Measurements from ENCODE around the gene ARL14EPL.

ARL14EPL gene

GRCh38 chr5:116032094-116032517 is at the start of gene ARL14EPL:
ARL14EPL (plus strand) TSS chr5:116032472; CDS start chr5:116051466, 18,994 bp downstream.
- TF ChIP-seq FOXP2 (optimal IDR thresholded peaks at IDR 0.05; ENCODE audit: control extremely low read depth, extremely low read length, insufficient read depth) (no peak), EZH2 (IDR thresholded peaks at IDR 0.05) (no peak), POLR2AphosphoS5 (IDR thresholded peaks at IDR 0.05; ENCODE audit: borderline replicate concordance, low read depth, low read length) (no peak)
- no peak for DNase-seq (ENCODE audit: low read depth, low spot score)
- Histone ChIP-seq H3K36me3 (ENCODE audit: insufficient read depth, low read length) (no peaks in the 10 kb centered on the region), H3K4me3 (no peak within 1 kb of the TSS), H3K9me3 (ENCODE audit: low read depth, low read length) (no peaks in the 10 kb centered on the region), H3K27ac (no peak within 1 kb of the TSS), H3K9ac (ENCODE audit: insufficient read length) (no peak within 1 kb of the TSS)

GRCh38 chr5:115983519-115983918 is 48.8 kb upstream of the ARL14EPL start:
- TF ChIP-seq EZH2 (IDR thresholded peaks at IDR 0.05) (no peak), FOXP2 (optimal IDR thresholded peaks at IDR 0.05; ENCODE audit: control extremely low read depth, extremely low read length, insufficient read depth) (no peak), POLR2AphosphoS5 (IDR thresholded peaks at IDR 0.05; ENCODE audit: borderline replicate concordance, low read depth, low read length) (no peak)
- H3K27ac ChIP-seq, result no peak overlapping the region
- no peaks in the 10 kb centered on the region for H3K9me3 ChIP-seq (ENCODE audit: low read depth, low read length)
- H3K36me3 ChIP-seq (ENCODE audit: insufficient read depth, low read length), result no peaks in the 10 kb centered on the region
- no peak overlapping the region for H3K9ac ChIP-seq (ENCODE audit: insufficient read length)
- H3K4me3 ChIP-seq, result no peak overlapping the region
- DNase-seq (ENCODE audit: low read depth, low spot score), result no peak

GRCh38 chr5:115985802-115986757 is 46.2 kb upstream of the ARL14EPL start:
- Histone ChIP-seq H3K27ac (no peak overlapping the region), H3K9ac (ENCODE audit: insufficient read length) (no peak overlapping the region), H3K4me3 (no peak overlapping the region), H3K9me3 (ENCODE audit: low read depth, low read length) (no peaks in the 10 kb centered on the region), H3K36me3 (ENCODE audit: insufficient read depth, low read length) (no peaks in the 10 kb centered on the region)
- no peak for DNase-seq (ENCODE audit: low read depth, low spot score)
- no peak for TF ChIP-seq FOXP2 (optimal IDR thresholded peaks at IDR 0.05; ENCODE audit: control extremely low read depth, extremely low read length, insufficient read depth)
- no peak for TF ChIP-seq EZH2 (IDR thresholded peaks at IDR 0.05)
- no peak for TF ChIP-seq POLR2AphosphoS5 (IDR thresholded peaks at IDR 0.05; ENCODE audit: borderline replicate concordance, low read depth, low read length)

- H3K9me3 ChIP-seq (ENCODE audit: low read depth, low read length), result no peaks in the 10 kb centered on the region
- no peaks in the 10 kb centered on the region for H3K36me3 ChIP-seq (ENCODE audit: insufficient read depth, low read length)
- H3K4me3 ChIP-seq, result no peak overlapping the region
- no peak for TF ChIP-seq POLR2AphosphoS5 (IDR thresholded peaks at IDR 0.05; ENCODE audit: borderline replicate concordance, low read depth, low read length)
- TF ChIP-seq FOXP2 (optimal IDR thresholded peaks at IDR 0.05; ENCODE audit: control extremely low read depth, extremely low read length, insufficient read depth), result no peak
- no peak for TF ChIP-seq EZH2 (IDR thresholded peaks at IDR 0.05)
- DNase-seq (ENCODE audit: low read depth, low spot score), result no peak
- no peak overlapping the region for H3K27ac ChIP-seq
- no peak overlapping the region for H3K9ac ChIP-seq (ENCODE audit: insufficient read length)
These were observed 44.3 kb upstream of the ARL14EPL start for GRCh38 chr5:115988002-115988401.

- no peak overlapping the region for H3K9ac ChIP-seq (ENCODE audit: insufficient read length)
- no peak overlapping the region for H3K27ac ChIP-seq
- H3K9me3 ChIP-seq (ENCODE audit: low read depth, low read length), result no peaks in the 10 kb centered on the region
- no peaks in the 10 kb centered on the region for H3K36me3 ChIP-seq (ENCODE audit: insufficient read depth, low read length)
- TF ChIP-seq POLR2AphosphoS5 (IDR thresholded peaks at IDR 0.05; ENCODE audit: borderline replicate concordance, low read depth, low read length) (no peak), FOXP2 (optimal IDR thresholded peaks at IDR 0.05; ENCODE audit: control extremely low read depth, extremely low read length, insufficient read depth) (no peak), EZH2 (IDR thresholded peaks at IDR 0.05) (no peak)
- DNase-seq (ENCODE audit: low read depth, low spot score), result no peak
- H3K4me3 ChIP-seq, result no peak overlapping the region
These were observed 39.4 kb upstream of the ARL14EPL start for GRCh38 chr5:115992848-115993350.

- H3K9ac ChIP-seq (ENCODE audit: insufficient read length), result no peak overlapping the region
- H3K4me3 ChIP-seq, result no peak overlapping the region
- H3K9me3 ChIP-seq (ENCODE audit: low read depth, low read length), result no peaks in the 10 kb centered on the region
- H3K36me3 ChIP-seq (ENCODE audit: insufficient read depth, low read length), result no peaks in the 10 kb centered on the region
- no peak overlapping the region for H3K27ac ChIP-seq
- TF ChIP-seq EZH2 (IDR thresholded peaks at IDR 0.05) (no peak), POLR2AphosphoS5 (IDR thresholded peaks at IDR 0.05; ENCODE audit: borderline replicate concordance, low read depth, low read length) (no peak), FOXP2 (optimal IDR thresholded peaks at IDR 0.05; ENCODE audit: control extremely low read depth, extremely low read length, insufficient read depth) (no peak)
- no peak for DNase-seq (ENCODE audit: low read depth, low spot score)
These were observed 36.9 kb upstream of the ARL14EPL start for GRCh38 chr5:115995351-115995750.

GRCh38 chr5:116002116-116002906 is 30.0 kb upstream of the ARL14EPL start:
- no peak overlapping the region for H3K27ac ChIP-seq
- TF ChIP-seq FOXP2 (optimal IDR thresholded peaks at IDR 0.05; ENCODE audit: control extremely low read depth, extremely low read length, insufficient read depth), result no peak
- TF ChIP-seq POLR2AphosphoS5 (IDR thresholded peaks at IDR 0.05; ENCODE audit: borderline replicate concordance, low read depth, low read length), result no peak
- no peak for TF ChIP-seq EZH2 (IDR thresholded peaks at IDR 0.05)
- H3K4me3 ChIP-seq, result no peak overlapping the region
- H3K9me3 ChIP-seq (ENCODE audit: low read depth, low read length), result no peaks in the 10 kb centered on the region
- no peaks in the 10 kb centered on the region for H3K36me3 ChIP-seq (ENCODE audit: insufficient read depth, low read length)
- no peak overlapping the region for H3K9ac ChIP-seq (ENCODE audit: insufficient read length)
- no peak for DNase-seq (ENCODE audit: low read depth, low spot score)

GRCh38 chr5:116004248-116004647 is 28.0 kb upstream of the ARL14EPL start:
- Histone ChIP-seq H3K27ac (no peak overlapping the region), H3K9ac (ENCODE audit: insufficient read length) (no peak overlapping the region), H3K4me3 (no peak overlapping the region), H3K36me3 (ENCODE audit: insufficient read depth, low read length) (no peaks in the 10 kb centered on the region), H3K9me3 (ENCODE audit: low read depth, low read length) (no peaks in the 10 kb centered on the region)
- TF ChIP-seq FOXP2 (optimal IDR thresholded peaks at IDR 0.05; ENCODE audit: control extremely low read depth, extremely low read length, insufficient read depth) (no peak), EZH2 (IDR thresholded peaks at IDR 0.05) (no peak), POLR2AphosphoS5 (IDR thresholded peaks at IDR 0.05; ENCODE audit: borderline replicate concordance, low read depth, low read length) (no peak)
- DNase-seq (ENCODE audit: low read depth, low spot score), result no peak
